ACC112 (cell line): ENCODE data around the gene ACP4.

Source experiments
- H2AFZ ChIP-seq: fragments of 200-600 bp; sonication (generic); one replicate; pipeline ENCODE4 v1.6.0; 2017; ENCODE audit warnings: antibody characterized with exemption, low read length; ENCODE audit not compliant: unreplicated experiment
- H3K27ac ChIP-seq: fragments of 200-600 bp; sonication (generic); 2 replicates; pipeline ENCODE4 v1.5.1; 2014; ENCODE audit warnings: low read depth, mild to moderate bottlenecking, antibody characterized with exemption, low read length, moderate library complexity
- H3K27me3 ChIP-seq: fragments of 200-600 bp; sonication (generic); 2 replicates; pipeline ENCODE4 v1.6.1; 2014; ENCODE audit warnings: mild to moderate bottlenecking, antibody characterized with exemption, low read length, moderate library complexity, mixed read lengths; ENCODE audit not compliant: insufficient read depth
- H3K36me3 ChIP-seq: fragments of 200-600 bp; sonication (generic); 2 replicates; pipeline ENCODE4 v1.6.1; 2016; ENCODE audit warnings: mild to moderate bottlenecking, antibody characterized with exemption, low read length, moderate library complexity, mixed read lengths; ENCODE audit not compliant: insufficient read depth
- H3K4me1 ChIP-seq: fragments of 200-600 bp; sonication (generic); one replicate; pipeline ENCODE4 v1.6.1; 2016; ENCODE audit warnings: low read length, mixed read lengths; ENCODE audit not compliant: insufficient read depth, unreplicated experiment, control insufficient read depth
- H3K4me3 ChIP-seq: fragments of 200-600 bp; sonication (generic); 2 replicates; pipeline ENCODE4 v1.5.1; 2014; ENCODE audit warnings: mild to moderate bottlenecking, low read depth, low read length
- H3K79me2 ChIP-seq: fragments of 200-600 bp; sonication (generic); one replicate; pipeline ENCODE4 v1.6.0; 2016; ENCODE audit warnings: low read length; ENCODE audit not compliant: control insufficient read depth, unreplicated experiment, insufficient read depth

Gene ACP4

GRCh38 chr19:50791594-50792271 lies 1.5 kb downstream of the ACP4 start:
- no peak overlapping the region for H3K27ac ChIP-seq
- no peaks in the 10 kb centered on the region for H3K79me2 ChIP-seq
- no peak overlapping the region for H3K4me3 ChIP-seq
- H3K4me1 ChIP-seq, result no peaks in the 10 kb centered on the region
- H3K36me3 ChIP-seq, result no peaks in the 10 kb centered on the region
- H2AFZ ChIP-seq, result no peak overlapping the region
- H3K27me3 ChIP-seq, result no peaks in the 10 kb centered on the region

DNA sequence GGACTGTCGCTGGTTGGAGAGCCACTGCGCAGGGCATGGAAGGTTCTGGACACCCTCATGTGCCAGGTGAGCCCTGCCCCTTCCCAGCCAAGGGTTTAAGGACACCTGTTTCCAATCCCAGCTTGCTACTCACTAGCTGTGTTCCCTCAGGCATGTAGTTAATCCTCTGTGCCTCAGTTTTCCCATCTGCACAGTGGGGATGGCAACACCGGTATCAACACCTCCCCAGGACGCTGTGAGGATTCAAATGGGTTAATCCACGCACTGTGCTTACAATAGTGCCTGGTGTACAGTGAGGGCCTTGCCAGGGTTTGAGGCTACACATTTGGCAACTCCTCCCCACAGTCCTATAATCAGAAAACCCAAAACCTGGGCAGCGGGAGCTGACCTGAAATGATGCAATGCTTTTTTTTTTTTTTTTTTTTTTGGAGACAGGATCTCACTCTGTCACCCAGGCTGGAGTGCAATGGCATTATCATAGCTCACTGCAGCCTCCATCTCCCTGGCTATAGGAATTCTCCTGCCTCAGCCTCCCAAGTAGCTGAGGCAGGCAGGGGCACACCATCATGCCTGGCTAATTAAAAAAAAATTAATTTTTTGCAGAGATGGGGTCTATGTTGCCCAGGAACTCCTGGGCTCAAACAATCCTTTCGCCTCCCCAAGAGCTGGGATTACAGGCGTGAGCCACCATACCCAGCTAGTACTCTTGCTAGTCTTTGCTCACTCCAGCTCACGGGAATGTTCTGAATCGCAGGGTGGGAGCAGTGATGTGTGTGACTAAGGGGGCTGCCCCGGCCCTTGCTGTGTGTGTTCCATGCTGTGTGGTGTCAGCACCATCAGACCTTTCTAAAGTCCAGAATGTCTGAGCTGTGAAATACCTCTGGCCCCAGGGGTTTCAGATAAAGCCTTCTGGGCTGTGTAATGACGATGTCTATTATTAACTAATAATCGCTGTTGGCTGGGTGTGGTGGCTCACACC lies 2.3 kb downstream of the ACP4 start:
- Histone ChIP-seq H3K4me1 (no peaks in the 10 kb centered on the region), H3K27me3 (no peaks in the 10 kb centered on the region), H3K4me3 (no peak overlapping the region), H3K36me3 (no peaks in the 10 kb centered on the region; the same call in 1 of the 2 replicates), H2AFZ (no peak overlapping the region), H3K27ac (no peak overlapping the region), H3K79me2 (no peaks in the 10 kb centered on the region)

GRCh38 chr19:50793558-50794065 lies 3.4 kb downstream of the ACP4 start:
- H3K4me1 ChIP-seq, result no peaks in the 10 kb centered on the region
- no peak overlapping the region for H2AFZ ChIP-seq
- H3K27ac ChIP-seq, result no peak overlapping the region
- H3K27me3 ChIP-seq, result no peaks in the 10 kb centered on the region
- H3K36me3 ChIP-seq, result no peaks in the 10 kb centered on the region; the same call in 1 of the 2 replicates
- no peaks in the 10 kb centered on the region for H3K79me2 ChIP-seq
- no peak overlapping the region for H3K4me3 ChIP-seq

GRCh38 chr19:50794074-50794875 lies 4.1 kb downstream of the ACP4 start:
- no peak overlapping the region for H3K4me3 ChIP-seq
- H3K27ac ChIP-seq, result no peak overlapping the region
- peaks cover 3% of the 10 kb centered on the region for H3K79me2 ChIP-seq

GRCh38 chr19:50794876-50795663 lies 4.9 kb downstream of the ACP4 start:
- H3K36me3 ChIP-seq, result no peaks in the 10 kb centered on the region; the same call in 1 of the 2 replicates
- H3K27ac ChIP-seq, result no peak overlapping the region
- H2AFZ ChIP-seq, result no peak overlapping the region
- H3K79me2 ChIP-seq, result peaks cover 9% of the 10 kb centered on the region
- H3K27me3 ChIP-seq, result no peaks in the 10 kb centered on the region
- H3K4me1 ChIP-seq, result no peaks in the 10 kb centered on the region
- no peak overlapping the region for H3K4me3 ChIP-seq

More at GRCh38 chr19:50794074-50794875, 4.1 kb downstream of the ACP4 start:
- Histone ChIP-seq H2AFZ (no peak overlapping the region), H3K4me1 (no peaks in the 10 kb centered on the region), H3K27me3 (no peaks in the 10 kb centered on the region), H3K36me3 (no peaks in the 10 kb centered on the region; the same call in 1 of the 2 replicates)

GRCh38 chr19:50795664-50796073 lies 5.5 kb downstream of the ACP4 start:
- no peak overlapping the region for H3K27ac ChIP-seq
- no peaks in the 10 kb centered on the region; the same call in 1 of the 2 replicates for H3K36me3 ChIP-seq
- no peaks in the 10 kb centered on the region for H3K27me3 ChIP-seq
- peaks cover 10% of the 10 kb centered on the region for H3K79me2 ChIP-seq
- no peak overlapping the region for H2AFZ ChIP-seq
- H3K4me3 ChIP-seq, result no peak overlapping the region
- H3K4me1 ChIP-seq, result no peaks in the 10 kb centered on the region

GRCh38 chr19:50796128-50796633 lies 6.0 kb downstream of the ACP4 start:
- no peaks in the 10 kb centered on the region for H3K4me1 ChIP-seq
- no peak overlapping the region for H3K4me3 ChIP-seq
- H3K36me3 ChIP-seq, result no peaks in the 10 kb centered on the region; the same call in 1 of the 2 replicates
- H2AFZ ChIP-seq, result no peak overlapping the region
- H3K79me2 ChIP-seq, result peaks cover 16% of the 10 kb centered on the region
- no peaks in the 10 kb centered on the region for H3K27me3 ChIP-seq
- H3K27ac ChIP-seq, result no peak overlapping the region

DNA sequence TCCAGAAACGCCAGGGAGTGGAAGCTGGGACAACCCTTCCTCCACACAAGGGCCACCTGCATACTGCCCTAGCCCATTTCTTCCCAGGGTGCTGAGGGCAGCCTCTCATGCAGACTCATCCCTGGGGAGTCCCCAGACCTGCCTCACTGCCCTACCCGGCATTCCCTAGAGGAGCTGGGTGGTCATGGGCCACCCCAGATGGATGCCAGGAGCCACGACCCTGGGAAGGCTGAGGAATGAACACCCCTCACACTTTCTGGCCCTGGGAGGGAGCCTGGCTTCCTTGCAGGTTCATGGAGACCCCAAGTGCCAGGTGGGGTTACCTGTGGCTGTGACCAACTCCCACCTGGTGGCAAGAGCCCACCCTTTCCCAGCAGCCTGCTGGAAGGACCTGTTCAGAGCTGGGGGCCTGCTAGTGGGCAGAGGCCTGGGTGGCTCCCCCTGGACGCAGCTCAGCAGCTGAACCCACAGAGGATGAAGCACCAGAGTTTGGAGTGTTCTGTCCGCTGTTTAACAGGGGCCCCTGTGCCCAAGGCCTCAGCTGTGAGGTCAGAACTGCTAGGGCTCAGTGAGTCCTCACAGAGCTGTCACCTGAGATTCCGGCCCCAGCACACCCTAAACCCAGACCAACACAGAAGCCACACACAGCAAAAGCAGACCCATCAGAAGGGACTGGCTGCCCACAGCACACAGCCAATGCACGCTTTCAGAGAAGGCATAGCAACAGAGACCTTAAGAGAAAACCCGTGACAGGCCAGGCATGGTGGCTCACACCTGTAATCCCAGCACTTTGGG lies 6.6 kb downstream of the ACP4 start:
- Histone ChIP-seq H2AFZ (no peak overlapping the region), H3K4me3 (no peak overlapping the region), H3K36me3 (no peaks in the 10 kb centered on the region; the same call in 1 of the 2 replicates), H3K79me2 (peaks cover 17% of the 10 kb centered on the region), H3K4me1 (no peaks in the 10 kb centered on the region), H3K27ac (no peak overlapping the region), H3K27me3 (no peaks in the 10 kb centered on the region)

DNA sequence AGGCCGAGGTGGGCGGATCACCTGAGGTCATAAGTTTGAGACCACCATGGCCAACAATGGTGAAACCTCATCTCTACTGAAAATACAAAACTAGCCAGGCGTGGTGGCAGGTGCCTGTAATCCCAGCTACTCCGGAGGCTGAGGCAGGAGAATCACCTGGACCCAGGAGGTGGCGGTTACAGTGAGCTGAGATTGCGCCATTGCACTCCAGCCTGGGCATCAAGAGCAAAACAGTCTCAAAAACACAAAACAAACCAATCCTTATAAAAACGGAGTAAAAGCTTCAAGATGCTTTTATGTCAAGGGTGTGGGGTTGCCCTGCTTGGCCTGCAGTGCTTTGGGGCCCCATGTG lies 7.2 kb downstream of the ACP4 start:
- H3K27me3 ChIP-seq, result no peaks in the 10 kb centered on the region
- no peak overlapping the region for H3K27ac ChIP-seq
- peaks cover 23% of the 10 kb centered on the region for H3K79me2 ChIP-seq
- H2AFZ ChIP-seq, result no peak overlapping the region
- no peak overlapping the region for H3K4me3 ChIP-seq
- no peaks in the 10 kb centered on the region for H3K4me1 ChIP-seq
- no peaks in the 10 kb centered on the region; the same call in 1 of the 2 replicates for H3K36me3 ChIP-seq
